Adrenal gland (tissue), 12 donors: ENCODE measurements around the gene RFX7. TPM values are rescaled to one million over a fixed set of nuclear protein-coding genes. Genes with fewer than 3 reads are reported as not detected.
"Not testable (repeated sequence)": the region's sequence is repeated elsewhere in the genome, so short reads cannot be mapped to it uniquely, and the experiment has no call there.

Experiments used
- DNase-seq, 7 donors: peaks; one replicate each; pipeline ENCODE4 v3.0.0-alpha.2; 2019 to 2020
- H3K27ac ChIP-seq, 5 donors: fragments of 200-600 bp; sonication (generic) in 4 of 5; 1 replicate in 3 of 5; 2 replicates in 2 of 5; pipeline versions ENCODE4 v1.5.1 to v1.8.0; 2016 to 2020; ENCODE audit warnings: mild to moderate bottlenecking in 1 of 5
- H3K27me3 ChIP-seq: fragments of 200-600 bp; 2 replicates; pipeline ENCODE4 v1.8.0; 2021
- H3K36me3 ChIP-seq, 2 donors: fragments of 200-600 bp; replicated peaks in 1 of 2; 1 replicate in 1 of 2; 2 replicates in 1 of 2; pipeline versions ENCODE4 v1.5.1 to v1.8.0; 2018 to 2022
- H3K4me1 ChIP-seq, 2 donors: fragments of 200-600 bp; replicated peaks in 1 of 2; 1 replicate in 1 of 2; 2 replicates in 1 of 2; pipeline versions ENCODE4 v1.5.1 to v1.8.0; 2018 to 2021
- H3K4me3 ChIP-seq, 4 donors: fragments of 200-600 bp; sonication (generic) in 3 of 4; one replicate each; pipeline ENCODE4 v1.5.1; 2016 to 2018
- H3K9me3 ChIP-seq, 3 donors: fragments of 200-600 bp; sonication (generic) in 1 of 3; replicated peaks in 1 of 3; 1 replicate in 2 of 3; 2 replicates in 1 of 3; pipeline versions ENCODE4 v1.5.1 to v1.8.0; 2016 to 2021
- CTCF ChIP-seq, 6 experiments: fragments of 450-650 bp in 4 of 6; fragments of 200-600 bp in 2 of 6; sonication (generic) in 1 of 6; IDR thresholded peaks; 1 replicate in 5 of 6; 2 replicates in 1 of 6; pipeline versions ENCODE4 v1.5.1 to v1.8.0; 2016 to 2021; ENCODE audit warnings: antibody characterized with exemption in 6 of 6, mild to moderate bottlenecking in 2 of 6, moderate library complexity in 1 of 6
- POLR2A ChIP-seq, 2 donors: fragments of 450-650 bp; IDR thresholded peaks; one replicate each; pipeline ENCODE4 v1.6.1; 2017; ENCODE audit warnings: antibody characterized with exemption in 2 of 2, mild to moderate bottlenecking in 2 of 2, moderate library complexity in 1 of 2
- WGBS, 4 donors: extraction: QIAGEN DNeasy Blood & Tissue Kit in 2 of 4; methylation state at CpG; one replicate each; pipeline versions ENCODE4 v1.1.5 to v1.1.7; 2013 to 2017; 5-methylcytosine and 5-hydroxymethylcytosine counted together
- intact Hi-C, 2 donors: fragments of 100-400 bp; cut with DNase I; formaldehyde crosslinking; loops; one replicate each; pipeline versions ENCODE4 v1.14.1 to v1.15.0; 2022 to 2023
- polyA plus RNA-seq, 3 donors: library from polyadenylated mRNA; stranded (reverse); fragments of 200-250 nt in 2 of 3; fragments of 350-450 nt in 1 of 3; fragmentation: Illumina TruSeq in 1 of 3; extraction: RNeasy Lipid Tissue Mini Kit (QIAGEN cat#74804) in 1 of 3; gene quantifications; one replicate each; pipeline ENCODE4 v1.2.3, GENCODE V29; 2013 to 2014
- total RNA-seq, 9 donors: library from RNA; depleted of rRNA in 4 of 9; stranded (reverse); fragments of >200 nt in 4 of 9; fragments of 120-200 nt in 1 of 9; fragmentation: NEBNext Ultra II Directional in 1 of 9; extraction: Animal tissue kit (Norgen Biotek cat#: 25700) in 1 of 9; gene quantifications; one replicate each; pipeline versions ENCODE4 v1.1.0 to v1.2.4, GENCODE V29; 2013 to 2023
- donor health status: healthy with polysubstance abuse.
- donor health status: Bipolar disorder and iron deficiency.
- donor health status: DM: yes; HTN: yes; CAD: no.
- donor health status: DM: no; HTN: no; CAD: no.
- donor health status: DM: no; HTN: no; CAD: no.
- donor health status: DM: yes; HTN: yes; CAD: no.

Gene RFX7
- total and polyA plus RNA-seq, 12 donors, result 3.3 to 51.6 (median 15.9) TPM

- H3K9me3 ChIP-seq, result no peaks in the 10 kb centered on the region
- WGBS, 4 donors, result 61 to 74% (median 66%) methylated on average over 3 to 4 of the region's 4 CpGs
- H3K4me1 ChIP-seq, result no peaks in the 10 kb centered on the region
- intact Hi-C loops, result no loop called here
- DNase-seq, result no peak
- H3K4me3 ChIP-seq, result no peak overlapping the region
- H3K27ac ChIP-seq, result no peak overlapping the region
- H3K27me3 ChIP-seq, result no peaks in the 10 kb centered on the region
- no peak for TF ChIP-seq POLR2A (IDR thresholded peaks at IDR 0.05)
- no peaks in the 10 kb centered on the region for H3K36me3 ChIP-seq
These were observed 18.3 kb upstream of the RFX7 start for GRCh38 chr15:56261854-56262509.

- H3K36me3 ChIP-seq, result not testable (repeated sequence)
These were observed 13.6 kb upstream of the RFX7 start for GRCh38 chr15:56257306-56257705.

GRCh38 chr15:56254265-56254664 lies 10.6 kb upstream of the RFX7 start:
- Histone ChIP-seq H3K27me3 (no peaks in the 10 kb centered on the region), H3K36me3 (no peaks in the 10 kb centered on the region), H3K4me3 (no peak overlapping the region), H3K27ac (no peak overlapping the region), H3K9me3 (no peaks in the 10 kb centered on the region), H3K4me1 (no peaks in the 10 kb centered on the region)
- TF ChIP-seq POLR2A (IDR thresholded peaks at IDR 0.05) (no peak), CTCF (IDR thresholded peaks at IDR 0.05) (no peak)
- no peak for DNase-seq
- intact Hi-C loops, result loop anchor here in 1 of 2 donors (10.0 kb wide), 1 partner anchor 171 kb away; no protein-coding TSS in a partner anchor

More at GRCh38 chr15:56257306-56257705, 13.6 kb upstream of the RFX7 start:
- not testable (repeated sequence) for H3K27me3 ChIP-seq, H3K4me1 ChIP-seq, DNase-seq, H3K4me3 ChIP-seq, H3K9me3 ChIP-seq, H3K27ac ChIP-seq
- intact Hi-C loops, result loop anchor here in 1 of 2 donors (10.0 kb wide), 1 partner anchor 167 kb away; no protein-coding TSS in a partner anchor
- 87 to 98% (median 90%) methylated on average over 1 of the region's 1 CpG for WGBS, 4 donors

GRCh38 chr15:56252386-56252785 lies 8.7 kb upstream of the RFX7 start:
- TF ChIP-seq CTCF (IDR thresholded peaks at IDR 0.05) (no peak), POLR2A (IDR thresholded peaks at IDR 0.05) (no peak)
- Histone ChIP-seq H3K36me3 (no peaks in the 10 kb centered on the region), H3K9me3 (no peaks in the 10 kb centered on the region), H3K27ac (no peak overlapping the region), H3K27me3 (no peaks in the 10 kb centered on the region), H3K4me1 (no peaks in the 10 kb centered on the region), H3K4me3 (no peak overlapping the region)
- WGBS, 4 donors, result 42 to 65% (median 43%) methylated on average over 2 of the region's 2 CpGs
- intact Hi-C loops, result loop anchor here in 1 of 2 donors (10.0 kb wide), 1 partner anchor 172 kb away; no protein-coding TSS in a partner anchor
- no peak for DNase-seq

- Histone ChIP-seq H3K4me3 (no peak overlapping the region), H3K4me1 (no peaks in the 10 kb centered on the region), H3K27ac (no peak overlapping the region), H3K36me3 (no peaks in the 10 kb centered on the region), H3K27me3 (no peaks in the 10 kb centered on the region), H3K9me3 (no peaks in the 10 kb centered on the region)
- TF ChIP-seq CTCF (IDR thresholded peaks at IDR 0.05) (no peak), POLR2A (IDR thresholded peaks at IDR 0.05) (no peak)
- WGBS, 4 donors, result 86 to 91% (median 89%) methylated on average over 4 of the region's 4 CpGs
- intact Hi-C loops, result loop anchor here in 1 of 2 donors (10.0 kb wide), 1 partner anchor 173 kb away; no protein-coding TSS in a partner anchor
- DNase-seq, result no peak
These were observed 7.8 kb upstream of the RFX7 start for GRCh38 chr15:56251315-56252095.
